A549 (cell line): ENCODE results near the gene CD3E. TPM values are rescaled to one million over a fixed set of nuclear protein-coding genes. Genes with fewer than 3 reads are reported as not detected.

Experiments used
- ATAC-seq, 2 experiments: fragments of 200-7000 bp in 1 of 2; fragments of >200 bp in 1 of 2; cut with Nextera tagmentation in 1 of 2; cut with Tn5 transposase in 1 of 2; 3 replicates each; pipeline versions ENCODE4 v1.8.0 to v1.9.1; 2018 to 2020; ENCODE audit warnings: mild to moderate bottlenecking in 1 of 2, moderate library complexity in 1 of 2
- CTCF ChIA-PET: fragments of 300-600 bp; sonication (Branson Sonifier 250); formaldehyde crosslinking; extraction: SDS; loops from one replicate; lab custom pipeline; 2021; ENCODE audit warnings: antibody characterized with exemption, inconsistent platforms; lab: Yijun Ruan, JAX
- POLR2A ChIA-PET: fragments of 350-600 bp; formaldehyde crosslinking; extraction: SDS; loops from one replicate; lab custom pipeline; 2021; ENCODE audit warnings: antibody characterized with exemption, inconsistent platforms; lab: Yijun Ruan, JAX
- DNase-seq, 2 experiments: peaks; one replicate each; pipeline versions ENCODE4 v3.0.0 to v3.0.0-alpha.2; 2011 to 2016; ENCODE audit warnings: low read depth in 1 of 2, low spot score in 1 of 2
- FAIRE-seq: peaks from 2 replicates; lab custom pipeline; 2011; peaks lifted over from hg19 to GRCh38; lab: Jason Lieb, UNC
- H3K27ac ChIP-seq, 2 experiments: fragments of >200 bp; sonication (Bioruptor Twin); formaldehyde crosslinking; 3 replicates each; pipeline ENCODE4 v1.5.1; 2016 to 2017
- H3K4me1 ChIP-seq: fragments of >200 bp; sonication (Bioruptor Twin); formaldehyde crosslinking; 3 replicates; pipeline ENCODE4 v1.6.1; 2016
- H3K4me2 ChIP-seq: fragments of >200 bp; sonication (Bioruptor Twin); formaldehyde crosslinking; 3 replicates; pipeline ENCODE4 v1.6.1; 2016
- H3K4me3 ChIP-seq: fragments of >200 bp; sonication (Bioruptor Twin); formaldehyde crosslinking; 3 replicates; pipeline ENCODE4 v1.5.1; 2016
- H3K9me3 ChIP-seq: fragments of >200 bp; sonication (Bioruptor Twin); formaldehyde crosslinking; 3 replicates; pipeline ENCODE4 v1.6.1; 2016
- CBX2 ChIP-seq: fragments of 200-600 bp; sonication (generic); IDR thresholded peaks from 2 replicates; pipeline ENCODE4 v1.6.1; 2016; ENCODE audit warnings: low read depth, mild to moderate bottlenecking, borderline replicate concordance
- CBX8 ChIP-seq: fragments of 200-600 bp; sonication (generic); IDR thresholded peaks from 2 replicates; pipeline ENCODE4 v1.6.1; 2016
- CEBPB ChIP-seq, 2 experiments: fragments of >200 bp in 1 of 2; sonication (Bioruptor Twin) in 1 of 2; formaldehyde crosslinking in 1 of 2; IDR thresholded peaks; 2 replicates each; pipeline ENCODE4 v1.6.1; 2012 to 2016
- CHD4 ChIP-seq: fragments of 200-600 bp; sonication (generic); IDR thresholded peaks from 2 replicates; pipeline ENCODE4 v1.6.1; 2016; ENCODE audit warnings: antibody characterized with exemption, mild to moderate bottlenecking, borderline replicate concordance
- EHF ChIP-seq: fragments of 250-450 bp; sonication (Bioruptor Pico); IDR thresholded peaks from 2 replicates; pipeline ENCODE4 v1.5.0; 2020; ENCODE audit warnings: mild to moderate bottlenecking
- ESRRA ChIP-seq: fragments of 150-350 bp; IDR thresholded peaks from 2 replicates; pipeline ENCODE4 v1.6.1; 2014; ENCODE audit warnings: mild to moderate bottlenecking, low read length, borderline replicate concordance
- GATA3 ChIP-seq: IDR thresholded peaks from 2 replicates; pipeline ENCODE4 v1.6.1; 2012; ENCODE audit warnings: borderline replicate concordance
- HES2 ChIP-seq: fragments of >200 bp; sonication (Bioruptor Twin); formaldehyde crosslinking; IDR thresholded peaks from 2 replicates; pipeline ENCODE4 v1.6.1; 2016
- HOXB5 ChIP-seq: fragments of 250-450 bp; sonication (Bioruptor Pico); IDR thresholded peaks from 2 replicates; pipeline ENCODE4 v1.5.0; 2020; ENCODE audit warnings: mild to moderate bottlenecking, moderate library complexity
- JUNB ChIP-seq: fragments of >200 bp; sonication (Bioruptor Twin); formaldehyde crosslinking; IDR thresholded peaks from 2 replicates; pipeline ENCODE4 v1.6.1; 2016
- KDM5A ChIP-seq: fragments of 200-600 bp; sonication (generic); IDR thresholded peaks from 2 replicates; pipeline ENCODE4 v1.6.1; 2016; ENCODE audit warnings: antibody characterized with exemption, mild to moderate bottlenecking
- MAZ ChIP-seq: fragments of 150-350 bp; IDR thresholded peaks from 2 replicates; pipeline ENCODE4 v1.6.1; 2014; ENCODE audit warnings: antibody characterized with exemption, low read depth, low read length, borderline replicate concordance
- NFE2L2 ChIP-seq: fragments of 150-350 bp; conservative IDR thresholded peaks from 2 replicates; pipeline ENCODE4 v1.6.1; 2014; ENCODE audit warnings: low read length
- NPAS2 ChIP-seq: fragments of 250-450 bp; sonication (Bioruptor Pico); IDR thresholded peaks from 2 replicates; pipeline ENCODE4 v1.8.0; 2022; ENCODE audit warnings: mild to moderate bottlenecking, moderate library complexity, borderline replicate concordance
- PBX3 ChIP-seq: IDR thresholded peaks from 2 replicates; pipeline ENCODE4 v1.6.1; 2012
- PHF8 ChIP-seq: fragments of 200-600 bp; sonication (generic); IDR thresholded peaks from 2 replicates; pipeline ENCODE4 v1.6.1; 2016; ENCODE audit warnings: low read depth, mild to moderate bottlenecking, antibody characterized with exemption, moderate library complexity, borderline replicate concordance
- POLR2A ChIP-seq: IDR thresholded peaks from 2 replicates; pipeline ENCODE4 v1.6.1; 2012; ENCODE audit warnings: mild to moderate bottlenecking, low read length
- POLR2AphosphoS2 ChIP-seq: conservative IDR thresholded peaks from 2 replicates; pipeline ENCODE4 v1.6.1; 2012; ENCODE audit warnings: low read length, improper control_type of control experiment, inconsistent platforms
- RAD21 ChIP-seq, 2 experiments: fragments of >200 bp in 1 of 2; sonication (Bioruptor Twin) in 1 of 2; formaldehyde crosslinking in 1 of 2; IDR thresholded peaks in 1 of 2; conservative IDR thresholded peaks in 1 of 2; 2 replicates in 1 of 2; 3 replicates in 1 of 2; pipeline ENCODE4 v1.6.1; 2012 to 2018; ENCODE audit warnings: inconsistent platforms in 1 of 2
- RARB ChIP-seq: fragments of 250-450 bp; sonication (Bioruptor Pico); IDR thresholded peaks from 2 replicates; pipeline ENCODE4 v1.8.0; 2021; ENCODE audit warnings: mild to moderate bottlenecking, moderate library complexity
- RCOR1 ChIP-seq: fragments of 150-350 bp; IDR thresholded peaks from 2 replicates; pipeline ENCODE4 v1.6.1; 2014; ENCODE audit warnings: antibody characterized with exemption, low read length, low read depth
- REST ChIP-seq: fragments of 200-600 bp; sonication (generic); IDR thresholded peaks from 2 replicates; pipeline ENCODE4 v1.6.1; 2016; ENCODE audit warnings: antibody characterized with exemption, mild to moderate bottlenecking, moderate library complexity
- ZC3H11A ChIP-seq: fragments of 450-650 bp; IDR thresholded peaks from 2 replicates; pipeline ENCODE4 v1.6.1; 2014; ENCODE audit warnings: antibody characterized with exemption, mild to moderate bottlenecking
- ZSCAN20 ChIP-seq: fragments of 250-450 bp; sonication (Bioruptor Pico); IDR thresholded peaks from 2 replicates; pipeline ENCODE4 v1.8.0; 2022; ENCODE audit warnings: mild to moderate bottlenecking, moderate library complexity
- WGBS: methylation state at CpG from one replicate; pipeline ENCODE4 v1.1.6; 2017; ENCODE audit errors: missing lambda C conversion rate; 5-methylcytosine and 5-hydroxymethylcytosine counted together
- polyA plus RNA-seq, 4 experiments: library from polyadenylated mRNA; depleted of rRNA in 3 of 4; stranded (reverse); fragments of >200 nt; fragmentation: RNase III in 1 of 4; extraction: RNeasy Plus Mini Kit Qiagen cat#74134 plus additional on column Dnase treatment in 1 of 4; gene quantifications; 2 replicates in 3 of 4; 3 replicates in 1 of 4; pipeline ENCODE4 v1.2.3, GENCODE V29; 2011 to 2017
- TF ChIP-seq, protein P1 (sequence below): fragments of 150-350 bp; IDR thresholded peaks from 2 replicates; pipeline ENCODE4 v1.6.1; 2014; ENCODE audit warnings: low read depth, mild to moderate bottlenecking, low read length
- TF ChIP-seq, protein P2 (sequence below): IDR thresholded peaks from 2 replicates; pipeline ENCODE4 v1.6.1; 2012

Gene CD3E
- polyA plus RNA-seq, 2 of the 4 experiments (the other 2 are of a cell fraction), result not detected

DNA sequence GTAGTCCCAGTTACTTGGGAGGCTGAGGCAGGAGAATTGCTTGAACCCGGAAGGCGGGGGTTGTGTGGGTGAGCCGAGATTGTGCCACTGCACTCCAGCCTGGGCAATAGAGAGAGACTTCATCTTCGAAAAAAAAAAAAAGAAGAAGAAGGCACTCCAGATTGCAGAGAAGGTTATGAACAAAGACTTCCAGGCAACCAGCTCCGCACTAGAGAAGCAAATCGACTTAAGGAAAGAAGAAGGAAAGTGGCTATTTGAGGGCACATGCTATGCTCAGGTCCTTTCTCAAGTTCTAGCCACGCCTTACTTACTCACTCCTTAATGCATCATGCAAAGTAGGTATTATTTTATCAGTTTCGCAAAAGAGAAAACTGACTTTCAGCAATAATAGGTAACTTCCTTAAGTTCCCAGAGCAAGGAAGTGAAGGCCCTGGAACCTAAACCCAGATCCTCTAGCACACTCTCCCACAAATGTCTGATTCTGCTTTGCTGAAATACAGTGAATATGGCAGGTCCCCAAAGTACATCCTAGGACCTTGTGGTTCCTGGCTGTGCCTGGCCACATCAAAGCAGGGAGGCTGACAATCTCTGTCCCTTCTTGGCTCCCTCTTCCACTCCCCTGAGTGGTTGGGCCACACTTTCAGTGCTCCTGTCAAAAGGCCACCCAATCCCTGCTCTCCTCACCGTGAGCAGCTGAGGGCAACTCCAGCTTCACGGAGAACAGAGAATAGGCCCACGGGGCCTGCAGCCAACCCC lies 14.2 kb downstream of the CD3E start (continued):
- TF ChIP-seq NFE2L2, result no peak
- no peak for TF ChIP-seq RARB (CRISPR knock-in tag)
- no peak for TF ChIP-seq POLR2A
- no peak for TF ChIP-seq ZSCAN20 (CRISPR knock-in tag)
- no peak for TF ChIP-seq JUNB

- no peak for ATAC-seq
These were observed 14.8 kb downstream of the CD3E start for GRCh38 chr11:118319337-118319707.

GRCh38 chr11:118320515-118320914 lies 16.0 kb downstream of the CD3E start:
- FAIRE-seq (no peak), DNase-seq (no peak), ATAC-seq (no peak)
- Histone ChIP-seq H3K27ac (no peak overlapping the region), H3K4me2 (no peak overlapping the region), H3K4me3 (no peak overlapping the region), H3K4me1 (peaks cover 1% of the 10 kb centered on the region; the same call in 1 of the 3 replicates), H3K9me3 (no peaks in the 10 kb centered on the region)
- WGBS, result 43% methylated on average over 3 of the region's 3 CpGs
- no peak for TF ChIP-seq ZC3H11A
- no peak for TF ChIP-seq EHF (CRISPR knock-in tag)
- no peak for TF ChIP-seq CBX2
- TF ChIP-seq CBX8, result no peak
- no peak for TF ChIP-seq RARB (CRISPR knock-in tag)
- TF ChIP-seq MAZ, result no peak
- no peak for TF ChIP-seq CHD4
- TF ChIP-seq PHF8, result no peak
- TF ChIP-seq PBX3, result no peak
- TF ChIP-seq RAD21 (conservative IDR thresholded peaks at IDR 0.05 in 1 of 2, IDR thresholded peaks at IDR 0.05 in 1 of 2), result no peak
- no peak for TF ChIP-seq POLR2AphosphoS2
- ChIA-PET POLR2A (no interaction called here), CTCF (no interaction called here)

More at GRCh38 chr11:118319337-118319707, 14.8 kb downstream of the CD3E start:
- 10% methylated on average over 1 of the region's 1 CpG for WGBS
- CTCF ChIA-PET, result no interaction called here
- no peak overlapping the region for H3K4me2 ChIP-seq
- POLR2A ChIA-PET, result no interaction called here
- no peak for FAIRE-seq
- H3K9me3 ChIP-seq, result no peaks in the 10 kb centered on the region
- H3K27ac ChIP-seq, result no peak overlapping the region
- no peak overlapping the region for H3K4me3 ChIP-seq
- DNase-seq, result no peak
- peaks cover 6% of the 10 kb centered on the region; the same call in 1 of the 3 replicates for H3K4me1 ChIP-seq
- TF ChIP-seq, protein P1, sequence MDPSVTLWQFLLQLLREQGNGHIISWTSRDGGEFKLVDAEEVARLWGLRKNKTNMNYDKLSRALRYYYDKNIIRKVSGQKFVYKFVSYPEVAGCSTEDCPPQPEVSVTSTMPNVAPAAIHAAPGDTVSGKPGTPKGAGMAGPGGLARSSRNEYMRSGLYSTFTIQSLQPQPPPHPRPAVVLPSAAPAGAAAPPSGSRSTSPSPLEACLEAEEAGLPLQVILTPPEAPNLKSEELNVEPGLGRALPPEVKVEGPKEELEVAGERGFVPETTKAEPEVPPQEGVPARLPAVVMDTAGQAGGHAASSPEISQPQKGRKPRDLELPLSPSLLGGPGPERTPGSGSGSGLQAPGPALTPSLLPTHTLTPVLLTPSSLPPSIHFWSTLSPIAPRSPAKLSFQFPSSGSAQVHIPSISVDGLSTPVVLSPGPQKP, result no peak
- no peak for TF ChIP-seq ZC3H11A

DNA sequence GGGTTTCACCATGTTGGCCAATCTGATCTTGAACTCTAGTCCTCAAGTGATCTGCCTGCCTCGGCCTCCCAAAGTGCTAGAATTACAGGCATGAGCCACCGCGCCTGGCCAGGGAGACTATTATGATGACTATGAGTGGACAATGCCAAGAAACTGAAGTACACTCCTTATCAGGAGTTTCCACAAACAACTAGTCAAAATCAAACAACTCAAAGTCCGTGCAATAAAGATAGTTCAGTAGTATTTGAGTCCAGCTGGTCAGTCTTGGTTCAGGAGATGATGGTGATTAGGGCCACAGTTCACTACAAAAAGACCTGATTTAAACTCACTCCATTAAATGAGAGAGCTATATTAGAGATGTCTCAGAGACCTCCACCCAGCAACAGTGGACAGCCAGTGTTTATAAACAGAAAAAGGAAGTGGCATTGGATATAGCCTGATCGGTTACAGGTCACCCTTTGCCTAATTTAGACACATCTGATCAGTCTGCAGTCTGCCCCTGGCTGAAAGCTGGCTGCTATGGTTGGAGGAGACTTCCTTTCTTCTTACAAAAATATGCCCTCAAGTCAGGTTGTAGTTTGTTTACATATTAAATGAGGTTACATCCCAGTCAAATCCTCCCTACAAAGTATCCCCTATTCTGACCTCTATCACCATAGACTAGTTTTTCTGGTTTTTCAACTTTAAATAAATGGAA lies 17.0 kb downstream of the CD3E start:
- no peak overlapping the region for H3K27ac ChIP-seq
- no peak overlapping the region for H3K4me3 ChIP-seq
- POLR2A ChIA-PET, result no interaction called here
- WGBS, result 58% methylated on average over 5 of the region's 5 CpGs
- no peak for FAIRE-seq
- DNase-seq, result no peak
- no peaks in the 10 kb centered on the region for H3K9me3 ChIP-seq
- H3K4me1 ChIP-seq, result no peaks in the 10 kb centered on the region
- TF ChIP-seq GATA3, result no peak
- TF ChIP-seq REST, result no peak
- TF ChIP-seq ESRRA, result no peak
- no peak for TF ChIP-seq NPAS2 (CRISPR knock-in tag)
- TF ChIP-seq HOXB5 (CRISPR knock-in tag), result no peak
- no peak for TF ChIP-seq CEBPB (IDR thresholded peaks at IDR 0.05)
- TF ChIP-seq, protein P2, sequence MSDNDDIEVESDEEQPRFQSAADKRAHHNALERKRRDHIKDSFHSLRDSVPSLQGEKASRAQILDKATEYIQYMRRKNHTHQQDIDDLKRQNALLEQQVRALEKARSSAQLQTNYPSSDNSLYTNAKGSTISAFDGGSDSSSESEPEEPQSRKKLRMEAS, result no peak
- TF ChIP-seq RCOR1, result no peak
- no peak for TF ChIP-seq KDM5A
- no peak for TF ChIP-seq HES2
- H3K4me2 ChIP-seq, result no peak overlapping the region
- CTCF ChIA-PET, result no interaction called here
- no peak for ATAC-seq
